Activated B cell treated with CpG ODN at 0.5 μM for 24 hours (primary cell): ENCODE results near the gene KRT1. TPM values are rescaled to one million over a fixed set of nuclear protein-coding genes. Genes with fewer than 3 reads are reported as not detected.

Experiments used
- ATAC-seq: fragments of 200-7000 bp; cut with Tn5 transposase; one replicate; pipeline ENCODE4 v1.10.0; 2021; ENCODE audit warnings: low read depth, mild to moderate bottlenecking, moderate library complexity
- CTCF ChIA-PET: fragments of 350-600 bp; sonication (Branson Sonifier 250); formaldehyde crosslinking; loops from one replicate; lab custom pipeline; 2021; ENCODE audit warnings: antibody characterized with exemption; lab: Charles Lee
- POLR2A ChIA-PET: fragments of 350-600 bp; sonication (Branson Sonifier 250); formaldehyde crosslinking; loops from one replicate; lab custom pipeline; 2021; ENCODE audit warnings: antibody characterized with exemption; lab: Charles Lee
- DNase-seq: peaks from one replicate; pipeline ENCODE4 v3.0.0; 2022
- H3K27ac Mint-ChIP-seq: one replicate; pipeline ENCODE4 v1.8.0; 2020; ENCODE audit warnings: mixed read lengths
- H3K27me3 Mint-ChIP-seq: one replicate; pipeline ENCODE4 v1.8.0; 2021; ENCODE audit warnings: mixed read lengths
- H3K36me3 Mint-ChIP-seq: one replicate; pipeline ENCODE4 v1.8.0; 2021; ENCODE audit warnings: low read depth, mixed read lengths
- H3K4me1 Mint-ChIP-seq: one replicate; pipeline ENCODE4 v1.8.0; 2021; ENCODE audit warnings: mixed read lengths
- H3K4me3 Mint-ChIP-seq: one replicate; pipeline ENCODE4 v1.8.0; 2020; ENCODE audit warnings: mild to moderate bottlenecking, mixed read lengths
- H3K9me3 Mint-ChIP-seq: one replicate; pipeline ENCODE4 v1.8.0; 2020; ENCODE audit warnings: mixed read lengths
- CTCF ChIP-seq: fragments of 200-600 bp; IDR thresholded peaks from one replicate; pipeline ENCODE4 v1.8.0; 2022; ENCODE audit warnings: antibody characterized with exemption, mild to moderate bottlenecking
- intact Hi-C: fragments of 100-400 bp; cut with micrococcal nuclease; formaldehyde crosslinking; loops from one replicate; pipeline ENCODE4 v1.15.1; 2024
- total RNA-seq: library from RNA; stranded (reverse); gene quantifications from 2 replicates; pipeline ENCODE4 v1.2.3, GENCODE V29; 2022

KRT1 gene
- total RNA-seq, 1 donor from 2014 or later = not detected

- TF ChIP-seq CTCF = no peak
- ATAC-seq (no peak), DNase-seq (no peak)
- ChIA-PET POLR2A (no interaction called here), CTCF (no interaction called here)
- H3K4me3 Mint-ChIP-seq = no peak overlapping the region
- H3K27me3 Mint-ChIP-seq = peaks cover 8% of the 10 kb centered on the region
- no peaks in the 10 kb centered on the region for H3K36me3 Mint-ChIP-seq
- H3K4me1 Mint-ChIP-seq = no peaks in the 10 kb centered on the region
- intact Hi-C loops = no loop called here
- H3K9me3 Mint-ChIP-seq = no peaks in the 10 kb centered on the region
- H3K27ac Mint-ChIP-seq = no peak overlapping the region
Observed at GRCh38 chr12:52631264-52631663, 48.9 kb downstream of the KRT1 start.

DNA sequence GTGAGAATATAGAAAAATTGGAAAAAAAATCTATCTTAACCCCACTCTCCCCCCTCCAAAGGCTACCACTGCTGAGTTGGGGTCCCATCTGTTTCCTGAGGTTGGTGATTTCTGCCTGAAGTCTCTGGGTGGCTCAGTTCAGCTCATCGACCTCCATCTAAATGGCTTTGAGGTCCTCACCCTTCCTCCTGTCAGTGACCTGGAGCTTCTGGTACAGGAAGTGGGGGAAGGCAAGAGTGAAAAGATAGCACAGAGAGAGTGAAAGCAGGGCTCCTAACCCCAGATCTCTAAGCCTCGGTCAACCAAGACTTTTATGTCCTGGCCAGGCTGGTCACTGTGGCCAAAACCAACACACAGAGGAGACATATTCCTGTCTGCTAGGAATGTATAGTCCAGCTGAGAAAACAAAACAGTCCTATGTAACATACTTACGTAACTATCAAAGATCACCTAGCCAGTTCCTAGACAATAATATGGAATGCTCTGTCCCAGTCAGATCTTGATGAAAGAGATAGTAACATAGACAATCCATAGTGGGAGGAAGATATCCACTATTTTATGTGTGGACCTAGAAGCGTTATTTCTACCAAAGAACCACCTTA lies 49.5 kb downstream of the KRT1 start:
- Mint-ChIP-seq H3K4me3 (no peak overlapping the region), H3K27ac (no peak overlapping the region), H3K36me3 (no peaks in the 10 kb centered on the region), H3K27me3 (peaks cover 8% of the 10 kb centered on the region), H3K9me3 (no peaks in the 10 kb centered on the region), H3K4me1 (no peaks in the 10 kb centered on the region)
- POLR2A ChIA-PET = no interaction called here
- DNase-seq (no peak), ATAC-seq (no peak)
- intact Hi-C loops = no loop called here
- TF ChIP-seq CTCF = no peak
- CTCF ChIA-PET = no interaction called here

DNA sequence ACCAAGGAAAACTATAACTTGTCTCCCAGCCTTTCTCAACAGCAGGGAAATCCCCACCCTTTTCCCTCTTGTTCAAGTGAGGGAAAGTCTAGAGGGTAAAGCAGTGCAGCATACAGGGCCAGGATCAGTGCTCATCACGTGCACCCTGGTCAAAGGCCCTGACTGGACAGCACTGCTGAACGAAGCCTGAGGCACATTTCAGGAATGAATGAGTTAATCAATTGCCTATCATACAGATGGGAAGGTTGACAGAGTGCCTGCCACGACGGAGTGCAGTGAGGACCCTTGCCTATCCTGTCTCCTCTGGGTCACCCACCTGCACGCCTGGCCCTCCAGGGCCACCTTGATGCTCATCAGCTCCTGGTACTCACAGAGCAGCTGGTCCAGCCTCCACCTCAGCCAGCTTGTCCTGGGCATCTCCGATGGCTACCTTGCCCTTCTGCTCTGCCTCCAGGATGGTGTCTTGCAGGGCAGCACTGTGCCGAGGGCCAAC lies 50.2 kb downstream of the KRT1 start:
- no peak overlapping the region for H3K27ac Mint-ChIP-seq
- DNase-seq (no peak), ATAC-seq (no peak)
- no peaks in the 10 kb centered on the region for H3K4me1 Mint-ChIP-seq
- no peaks in the 10 kb centered on the region for H3K9me3 Mint-ChIP-seq
- TF ChIP-seq CTCF = no peak
- H3K27me3 Mint-ChIP-seq = peaks cover 11% of the 10 kb centered on the region
- no peaks in the 10 kb centered on the region for H3K36me3 Mint-ChIP-seq
- intact Hi-C loops = no loop called here
- H3K4me3 Mint-ChIP-seq = no peak overlapping the region
- ChIA-PET POLR2A (no interaction called here), CTCF (no interaction called here)

DNA sequence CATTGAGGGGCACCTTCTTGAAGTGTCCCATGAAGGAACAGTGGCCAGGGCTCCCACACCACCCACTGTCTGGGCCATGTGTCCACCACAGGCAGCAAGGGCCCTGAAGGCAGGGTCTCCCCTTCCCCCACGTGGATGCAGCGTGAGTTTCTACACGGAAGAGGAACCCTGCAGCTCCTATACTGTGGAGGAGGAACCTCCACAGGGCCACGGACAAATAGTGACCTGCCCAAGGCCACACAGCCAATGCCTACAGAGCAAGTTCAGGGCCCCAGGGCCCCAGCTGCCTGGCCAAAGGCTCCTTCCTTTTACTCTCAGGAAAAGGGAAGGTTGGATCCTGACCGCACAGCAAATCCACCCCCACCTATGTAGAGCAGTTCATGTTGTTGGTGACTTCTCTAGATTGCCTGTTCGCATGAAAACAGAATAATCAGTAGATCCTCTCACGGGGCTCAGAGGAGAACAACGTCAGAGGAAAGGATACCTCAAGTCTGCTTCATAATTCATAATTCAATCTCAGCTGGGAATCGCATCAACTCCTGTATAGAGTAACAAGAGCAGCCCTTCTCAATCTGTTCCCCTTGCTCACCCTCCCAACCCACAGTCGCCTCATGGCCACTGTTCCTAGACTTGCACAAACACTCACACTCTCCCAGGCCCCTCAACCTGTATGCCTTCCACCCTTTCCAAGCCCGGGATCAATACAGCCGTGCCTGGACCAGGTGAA lies 50.8 kb downstream of the KRT1 start:
- no peaks in the 10 kb centered on the region for H3K9me3 Mint-ChIP-seq
- intact Hi-C loops = no loop called here
- no peak overlapping the region for H3K4me3 Mint-ChIP-seq
- TF ChIP-seq CTCF = no peak
- H3K27ac Mint-ChIP-seq = no peak overlapping the region
- POLR2A ChIA-PET = no interaction called here
- H3K36me3 Mint-ChIP-seq = no peaks in the 10 kb centered on the region
- CTCF ChIA-PET = no interaction called here
- no peaks in the 10 kb centered on the region for H3K4me1 Mint-ChIP-seq
- ATAC-seq (no peak), DNase-seq (no peak)
- H3K27me3 Mint-ChIP-seq = peaks cover 16% of the 10 kb centered on the region

DNA sequence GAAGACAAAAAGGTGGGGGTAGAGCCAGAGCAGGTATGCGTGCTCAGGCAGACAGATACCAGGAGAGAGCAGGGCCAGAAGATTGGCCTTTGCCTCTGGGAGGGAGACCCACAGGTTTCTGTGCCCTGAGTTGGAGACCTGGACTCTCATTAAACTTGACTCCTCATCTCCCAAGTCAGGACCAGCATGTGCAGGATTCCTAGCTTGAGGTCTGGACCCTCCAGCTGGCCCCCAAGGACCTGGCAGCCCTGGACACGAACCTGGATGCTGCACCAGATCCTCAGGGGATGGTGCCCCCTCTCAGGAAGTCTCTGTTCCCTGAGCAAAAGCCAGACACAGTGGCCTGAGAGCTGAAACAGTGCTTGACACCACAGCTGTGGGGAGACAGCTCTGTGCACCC lies 51.4 kb downstream of the KRT1 start:
- no peak for DNase-seq
- Mint-ChIP-seq H3K27ac (no peak overlapping the region), H3K27me3 (peaks cover 19% of the 10 kb centered on the region), H3K4me3 (no peak overlapping the region), H3K36me3 (no peaks in the 10 kb centered on the region), H3K9me3 (peaks cover 4% of the 10 kb centered on the region), H3K4me1 (no peaks in the 10 kb centered on the region)
- ATAC-seq = no peak
- CTCF ChIA-PET = no interaction called here
- intact Hi-C loops = no loop called here
- no peak for TF ChIP-seq CTCF
- POLR2A ChIA-PET = no interaction called here
